Measurements from ENCODE around the gene SLC9A7. TPM values are rescaled to one million over a fixed set of nuclear protein-coding genes. Genes with fewer than 3 reads are reported as not detected.
A peak's percentile ranks its signal among the peaks of the same experiment; 100 is the strongest.

SLC9A7 gene
- total RNA-seq, 1 experiment from 2014 or later: 13.1 TPM

GRCh38 chrX:46796574-46797191 lies 37.8 kb upstream of the SLC9A7 start:
- no peaks in the 10 kb centered on the region for H3K27me3 ChIP-seq (replicated peaks; ENCODE audit: insufficient read depth, low read depth, low read length, poor library complexity)
- DNase-seq (ENCODE audit: low spot score): peak; percentile 82
- H3K9me3 ChIP-seq (ENCODE audit: low read depth, low read length, poor library complexity, severe bottlenecking): no peaks in the 10 kb centered on the region
- POLR2A ChIA-PET (ENCODE audit: low non-redundant PET): interaction anchor here (1.0 kb wide), 1 partner anchor 242 kb away, joined by 7 read pairs; no protein-coding TSS in a partner anchor
- H3K36me3 ChIP-seq (ENCODE audit: insufficient read depth, low read length, poor library complexity, severe bottlenecking): no peaks in the 10 kb centered on the region
- intact Hi-C loops (cut with micrococcal nuclease; ENCODE audit: unreplicated experiment): loop anchor here (1.0 to 5.0 kb wide), 4 partner anchors 37 to 416 kb away; partner anchors contain the start of gene SLC9A7
- no peak overlapping the region for H3K4me3 ChIP-seq (ENCODE audit: low read depth, low read length, poor library complexity, severe bottlenecking)
- TF ChIP-seq, protein P1, sequence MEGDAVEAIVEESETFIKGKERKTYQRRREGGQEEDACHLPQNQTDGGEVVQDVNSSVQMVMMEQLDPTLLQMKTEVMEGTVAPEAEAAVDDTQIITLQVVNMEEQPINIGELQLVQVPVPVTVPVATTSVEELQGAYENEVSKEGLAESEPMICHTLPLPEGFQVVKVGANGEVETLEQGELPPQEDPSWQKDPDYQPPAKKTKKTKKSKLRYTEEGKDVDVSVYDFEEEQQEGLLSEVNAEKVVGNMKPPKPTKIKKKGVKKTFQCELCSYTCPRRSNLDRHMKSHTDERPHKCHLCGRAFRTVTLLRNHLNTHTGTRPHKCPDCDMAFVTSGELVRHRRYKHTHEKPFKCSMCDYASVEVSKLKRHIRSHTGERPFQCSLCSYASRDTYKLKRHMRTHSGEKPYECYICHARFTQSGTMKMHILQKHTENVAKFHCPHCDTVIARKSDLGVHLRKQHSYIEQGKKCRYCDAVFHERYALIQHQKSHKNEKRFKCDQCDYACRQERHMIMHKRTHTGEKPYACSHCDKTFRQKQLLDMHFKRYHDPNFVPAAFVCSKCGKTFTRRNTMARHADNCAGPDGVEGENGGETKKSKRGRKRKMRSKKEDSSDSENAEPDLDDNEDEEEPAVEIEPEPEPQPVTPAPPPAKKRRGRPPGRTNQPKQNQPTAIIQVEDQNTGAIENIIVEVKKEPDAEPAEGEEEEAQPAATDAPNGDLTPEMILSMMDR (conservative IDR thresholded peaks at IDR 0.05; ENCODE audit: low read depth, low read length): peak; percentile 89
- no peak for TF ChIP-seq EZH2 (IDR thresholded peaks at IDR 0.05; ENCODE audit: borderline replicate concordance, low read depth, low read length, poor library complexity, severe bottlenecking)
- no peak overlapping the region for H3K27ac ChIP-seq (ENCODE audit: low read depth, low read length, poor library complexity, severe bottlenecking)
- CTCF ChIA-PET: interaction anchor here (0.6 to 1.2 kb wide), 5 partner anchors 37 to 242 kb away, joined by 3 to 6 read pairs (median 4); partner anchors contain the start of gene SLC9A7
- H3K4me1 ChIP-seq (ENCODE audit: insufficient read depth, low read length, poor library complexity, severe bottlenecking): peaks cover 11% of the 10 kb centered on the region
- BruUV-seq (replicated peaks): no TSS peak

DNA sequence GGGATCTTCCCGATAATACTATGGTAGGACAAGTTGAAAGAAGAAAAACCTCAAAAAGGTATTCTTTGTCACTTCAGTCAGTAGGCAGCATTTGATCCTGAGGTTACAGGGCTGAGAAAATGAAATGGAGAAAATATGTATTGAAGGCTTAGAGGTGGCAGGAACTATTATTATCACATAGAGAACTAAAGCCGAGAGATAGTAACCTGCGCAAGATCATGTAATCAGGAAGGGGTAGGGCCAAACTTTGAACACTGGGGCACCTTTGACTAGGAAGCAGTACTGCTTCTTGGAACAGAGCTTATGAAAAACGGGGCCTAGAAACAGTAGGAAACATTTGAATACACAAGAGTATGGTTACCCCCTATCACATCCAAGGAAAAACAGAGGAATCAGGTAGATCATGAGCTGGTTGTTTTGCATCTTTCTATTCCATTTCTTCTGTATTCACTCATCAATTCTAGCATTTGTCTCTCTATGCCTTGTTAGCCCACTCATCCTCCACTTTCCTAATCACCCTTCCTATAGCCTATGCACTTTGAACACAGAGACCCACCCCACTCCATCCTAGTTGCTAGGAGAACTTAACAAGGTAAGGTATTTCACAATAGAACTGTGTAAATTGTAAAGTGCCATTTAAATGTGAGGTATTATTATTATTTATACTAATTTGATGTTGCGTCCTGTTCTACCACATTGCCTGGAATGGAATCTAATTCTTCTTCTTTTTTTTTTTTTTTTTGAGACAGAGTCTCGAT lies 34.6 kb upstream of the SLC9A7 start:
- H3K4me1 ChIP-seq (ENCODE audit: insufficient read depth, low read length, poor library complexity, severe bottlenecking): peaks cover 13% of the 10 kb centered on the region
- no peak overlapping the region for H3K4me3 ChIP-seq (ENCODE audit: low read depth, low read length, poor library complexity, severe bottlenecking)
- ChIA-PET POLR2A (ENCODE audit: low non-redundant PET) (no interaction called here), CTCF (no interaction called here)
- no peaks in the 10 kb centered on the region for H3K36me3 ChIP-seq (ENCODE audit: insufficient read depth, low read length, poor library complexity, severe bottlenecking)
- intact Hi-C loops (cut with micrococcal nuclease; ENCODE audit: unreplicated experiment): no loop called here
- no peaks in the 10 kb centered on the region for H3K9me3 ChIP-seq (ENCODE audit: low read depth, low read length, poor library complexity, severe bottlenecking)
- no peak for TF ChIP-seq EZH2 (IDR thresholded peaks at IDR 0.05; ENCODE audit: borderline replicate concordance, low read depth, low read length, poor library complexity, severe bottlenecking)
- TF ChIP-seq, protein P1 (conservative IDR thresholded peaks at IDR 0.05; ENCODE audit: low read depth, low read length): no peak
- H3K27me3 ChIP-seq (replicated peaks; ENCODE audit: insufficient read depth, low read depth, low read length, poor library complexity): no peaks in the 10 kb centered on the region
- no peak overlapping the region for H3K27ac ChIP-seq (ENCODE audit: low read depth, low read length, poor library complexity, severe bottlenecking)
- BruUV-seq (replicated peaks): no TSS peak
- no peak for DNase-seq (ENCODE audit: low spot score)

GRCh38 chrX:46792810-46793188 lies 33.9 kb upstream of the SLC9A7 start:
- TF ChIP-seq EZH2 (IDR thresholded peaks at IDR 0.05; ENCODE audit: borderline replicate concordance, low read depth, low read length, poor library complexity, severe bottlenecking): no peak
- TF ChIP-seq, protein P1 (conservative IDR thresholded peaks at IDR 0.05; ENCODE audit: low read depth, low read length): no peak
- intact Hi-C loops (cut with micrococcal nuclease; ENCODE audit: unreplicated experiment): no loop called here
- CTCF ChIA-PET: no interaction called here
- H3K4me3 ChIP-seq (ENCODE audit: low read depth, low read length, poor library complexity, severe bottlenecking): peak overlapping the region; percentile 1
- no peak for DNase-seq (ENCODE audit: low spot score)
- H3K9me3 ChIP-seq (ENCODE audit: low read depth, low read length, poor library complexity, severe bottlenecking): no peaks in the 10 kb centered on the region
- POLR2A ChIA-PET (ENCODE audit: low non-redundant PET): no interaction called here
- H3K27ac ChIP-seq (ENCODE audit: low read depth, low read length, poor library complexity, severe bottlenecking): peak overlapping the region; percentile 71
- H3K27me3 ChIP-seq (replicated peaks; ENCODE audit: insufficient read depth, low read depth, low read length, poor library complexity): no peaks in the 10 kb centered on the region
- no peaks in the 10 kb centered on the region for H3K36me3 ChIP-seq (ENCODE audit: insufficient read depth, low read length, poor library complexity, severe bottlenecking)
- BruUV-seq (replicated peaks): no TSS peak
- peaks cover 13% of the 10 kb centered on the region for H3K4me1 ChIP-seq (ENCODE audit: insufficient read depth, low read length, poor library complexity, severe bottlenecking)

Measured in A673 (cell line).